Measurements from ENCODE around the gene DNAH17.

Gene DNAH17

DNA sequence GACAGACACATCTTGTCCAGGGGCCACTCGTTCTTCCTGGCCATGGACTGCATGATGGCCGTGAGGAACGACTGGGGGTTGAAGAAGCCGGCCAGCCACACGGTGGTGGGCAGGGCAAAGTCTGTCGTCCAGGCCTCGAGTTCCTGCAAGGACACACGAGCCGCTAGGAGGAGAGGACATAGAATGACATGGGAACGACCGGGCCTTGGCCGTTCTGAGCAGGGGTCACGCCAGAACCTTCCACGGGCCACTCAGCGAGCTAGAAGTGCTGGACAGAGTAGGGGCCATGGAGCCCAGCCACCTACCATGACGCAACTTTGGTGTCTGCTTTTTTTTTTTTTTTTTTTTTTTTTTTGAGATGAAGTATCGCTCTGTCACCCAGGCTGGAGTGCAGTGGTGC is 151.8 kb downstream of the DNAH17 start:
- no peak for TF ChIP-seq CTCF (conservative IDR thresholded peaks at IDR 0.05; ENCODE audit: low read depth)
- H3K27ac ChIP-seq: 0 out of 2 replicates have a peak overlapping the region, but pooled peaks have one; percentile 1
- no peak for DNase-seq (ENCODE audit: low spot score)
- ChIA-PET POLR2A (ENCODE audit: low non-redundant PET) (no interaction called here), CTCF (interaction anchor here (5.5 kb wide), 1 partner anchor 65 kb away, joined by 78 read pairs; the partner anchor contains the start of gene SOCS3)

- ChIA-PET POLR2A (ENCODE audit: low non-redundant PET) (no interaction called here), CTCF (interaction anchor here (1.0 to 5.5 kb wide), 2 partner anchors 63 to 173 kb away, joined by 3 to 78 read pairs; partner anchors contain the start of gene SOCS3)
- H3K27ac ChIP-seq: peak overlapping the region; percentile 31
- no peak for TF ChIP-seq CTCF (conservative IDR thresholded peaks at IDR 0.05; ENCODE audit: low read depth)
- no peak for DNase-seq (ENCODE audit: low spot score)
Measured at GRCh38 chr17:78423961-78424675, 153.1 kb downstream of the DNAH17 start.

DNA sequence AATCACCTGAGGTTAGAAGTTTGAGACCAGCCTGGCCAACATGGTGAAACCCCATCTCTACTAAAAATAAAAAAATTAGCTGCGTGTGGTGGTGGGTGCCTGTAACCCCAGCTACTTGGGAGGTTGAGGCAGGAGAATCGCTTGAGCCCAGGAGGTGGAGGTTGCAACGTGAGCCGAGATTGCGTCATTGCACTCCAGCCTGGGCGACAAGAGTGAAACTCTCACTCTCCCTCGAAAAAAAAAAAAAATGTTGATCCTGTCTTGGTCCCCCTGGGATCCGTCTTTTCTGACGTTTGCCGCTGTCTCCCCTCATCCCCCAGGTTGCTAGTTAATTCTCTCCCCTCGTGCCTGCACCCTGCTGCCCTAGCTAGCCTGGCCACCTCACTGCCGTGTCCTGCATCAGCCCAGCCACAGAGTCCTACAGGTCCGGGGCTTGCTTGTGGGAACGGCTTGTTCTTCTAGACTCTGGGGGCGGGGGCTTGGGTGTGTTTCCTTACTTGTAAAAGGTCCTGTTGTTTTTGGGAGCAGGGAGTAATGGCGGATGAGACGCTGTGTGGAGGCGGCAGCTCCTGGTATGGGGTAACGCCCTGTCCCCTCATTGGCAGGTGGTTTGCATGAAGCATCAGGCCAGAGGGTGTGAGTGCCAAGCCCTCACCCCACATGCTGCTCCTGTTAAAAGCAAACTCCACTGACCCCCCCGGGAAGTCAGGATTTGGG is 154.2 kb downstream of the DNAH17 start:
- TF ChIP-seq CTCF (conservative IDR thresholded peaks at IDR 0.05; ENCODE audit: low read depth): no peak
- ChIA-PET POLR2A (ENCODE audit: low non-redundant PET) (no interaction called here), CTCF (interaction anchor here (0.6 to 5.5 kb wide), 14 partner anchors 8 to 592 kb away, joined by 3 to 78 read pairs (median 6); partner anchors contain the start of gene SOCS3)

DNA sequence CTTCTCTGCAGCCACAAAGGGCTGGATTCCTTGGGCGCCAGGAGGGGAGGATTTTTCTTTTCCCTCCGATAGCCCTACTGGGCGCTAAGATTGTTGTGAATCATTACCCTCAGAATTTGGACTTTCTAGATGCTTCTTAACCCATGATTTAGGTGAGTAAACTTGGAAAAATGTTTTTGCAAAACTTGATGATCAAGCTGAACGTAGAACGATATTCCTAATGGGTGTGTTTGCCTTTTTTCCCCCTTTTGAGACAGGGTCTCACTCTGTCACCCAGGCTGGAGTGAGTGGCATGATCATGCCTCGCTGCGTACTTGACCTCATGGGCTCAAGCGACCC is 155.0 kb downstream of the DNAH17 start:
- CTCF ChIA-PET: interaction anchor here (0.6 to 5.5 kb wide), 21 partner anchors 9 to 593 kb away, joined by 3 to 78 read pairs (median 5); partner anchors contain the start of genes SOCS3 and SYNGR2
- DNase-seq (ENCODE audit: low spot score): no peak
- H3K27ac ChIP-seq: peak overlapping the region; percentile 31; the same call in 1 of the 2 replicates
- peak; percentile 5 for TF ChIP-seq CTCF (conservative IDR thresholded peaks at IDR 0.05; ENCODE audit: low read depth)
- POLR2A ChIA-PET (ENCODE audit: low non-redundant PET): no interaction called here

More for the DNA sequence above, 154.2 kb downstream of the DNAH17 start:
- no peak for DNase-seq (ENCODE audit: low spot score)
- H3K27ac ChIP-seq: peak overlapping the region; percentile 31

- peak overlapping the region; percentile 46 for H3K27ac ChIP-seq
- TF ChIP-seq CTCF (conservative IDR thresholded peaks at IDR 0.05; ENCODE audit: low read depth): peak; percentile 99
- ChIA-PET POLR2A (ENCODE audit: low non-redundant PET) (no interaction called here), CTCF (interaction anchor here (0.6 to 5.5 kb wide), 25 partner anchors 9 to 365 kb away, joined by 3 to 78 read pairs (median 4); partner anchors contain the start of genes SOCS3 and SYNGR2)
- peak; percentile 78 for DNase-seq (ENCODE audit: low spot score)
Measured at GRCh38 chr17:78421534-78422266, 155.5 kb downstream of the DNAH17 start.

DNA sequence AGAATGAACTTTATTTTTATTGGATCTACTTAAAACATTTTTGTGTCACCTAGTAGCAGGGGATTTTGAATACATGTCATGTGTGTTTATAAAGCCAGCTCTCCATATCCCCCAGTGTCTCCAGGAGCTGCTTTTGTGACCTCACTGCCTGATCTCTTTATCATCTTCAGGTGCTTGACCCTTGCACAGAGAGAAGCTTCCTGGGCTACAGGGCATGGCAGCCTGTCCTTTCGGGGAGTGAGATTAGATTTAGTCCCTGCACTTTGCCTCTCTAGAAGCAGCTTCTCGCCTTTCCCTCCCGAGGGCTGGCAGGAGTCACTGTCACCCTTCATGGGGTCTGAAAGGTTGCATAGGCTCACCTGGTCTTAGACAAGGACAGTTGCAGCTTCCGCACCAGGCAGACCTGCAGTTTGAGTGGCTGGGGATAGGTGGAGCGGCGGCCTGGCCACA is 156.1 kb downstream of the DNAH17 start:
- ChIA-PET POLR2A (ENCODE audit: low non-redundant PET) (no interaction called here), CTCF (interaction anchor here (0.7 to 5.5 kb wide), 12 partner anchors 13 to 170 kb away, joined by 3 to 78 read pairs (median 8); partner anchors contain the start of gene SOCS3)
- DNase-seq (ENCODE audit: low spot score): no peak
- no peak for TF ChIP-seq CTCF (conservative IDR thresholded peaks at IDR 0.05; ENCODE audit: low read depth)
- peak overlapping the region; percentile 46 for H3K27ac ChIP-seq
